Ecto neural progenitor cell (in vitro differentiated cells): ENCODE measurements around the gene ARHGAP24.

Experiments
- DNase-seq: peaks from one replicate; pipeline ENCODE4 v3.0.0-alpha.2; 2018; ENCODE audit warnings: low spot score

Gene ARHGAP24

GRCh38 chr4:86026720-86027119 lies 551.8 kb downstream of the ARHGAP24 start:
- no peak for DNase-seq

- no peak for DNase-seq
Observed at GRCh38 chr4:86031927-86032326, 557.0 kb downstream of the ARHGAP24 start.

- no peak for DNase-seq
Observed at GRCh38 chr4:86032476-86033022, 557.6 kb downstream of the ARHGAP24 start.

GRCh38 chr4:86033171-86033570 lies 558.2 kb downstream of the ARHGAP24 start:
- no peak for DNase-seq

- no peak for DNase-seq
Observed at GRCh38 chr4:86034616-86035015, 559.7 kb downstream of the ARHGAP24 start.

GRCh38 chr4:86035688-86036087 lies 560.7 kb downstream of the ARHGAP24 start:
- no peak for DNase-seq

GRCh38 chr4:86036736-86037135 lies 561.8 kb downstream of the ARHGAP24 start:
- no peak for DNase-seq

GRCh38 chr4:86038037-86038436 lies 563.1 kb downstream of the ARHGAP24 start:
- no peak for DNase-seq

GRCh38 chr4:86043755-86044592 lies 569.0 kb downstream of the ARHGAP24 start:
- no peak for DNase-seq

GRCh38 chr4:86044593-86044985 lies 569.6 kb downstream of the ARHGAP24 start:
- no peak for DNase-seq

GRCh38 chr4:86048426-86048825 lies 573.5 kb downstream of the ARHGAP24 start:
- DNase-seq = no peak

- no peak for DNase-seq
Observed at GRCh38 chr4:86050496-86050895, 575.5 kb downstream of the ARHGAP24 start.
